ENCODE data around the gene MICB. TPM values are rescaled to one million over a fixed set of nuclear protein-coding genes. Genes with fewer than 3 reads are reported as not detected.
A peak's percentile ranks its signal among the peaks of the same experiment; 100 is the strongest.

Gene MICB
- total and polyA plus RNA-seq, 9 of the 15 experiments (the other 6 are each of a cell fraction or from before 2014, with no cell fraction given): 13.3 to 34.5 (median 19.8) TPM

- TF ChIP-seq RFX1 (IDR thresholded peaks at IDR 0.05) (no peak), U2AF1 (optimal IDR thresholded peaks at IDR 0.05; ENCODE audit: low read depth, low read length) (no peak), ZNF583 (CRISPR knock-in tag; IDR thresholded peaks at IDR 0.05) (0 out of 2 replicates have a peak, but pooled peaks have one; percentile 72), MEIS2 (IDR thresholded peaks at IDR 0.05; ENCODE audit: partially characterized antibody) (no peak), CBFB (CRISPR knock-in tag; IDR thresholded peaks at IDR 0.05) (no peak), JUN (IDR thresholded peaks at IDR 0.05; ENCODE audit: borderline replicate concordance, low read depth, low read length) (peak; percentile 76; the same call in 1 of the 2 replicates), JUN (CRISPR knock-in tag; IDR thresholded peaks at IDR 0.05; ENCODE audit: borderline replicate concordance) (no peak), ZNF384 (IDR thresholded peaks at IDR 0.05; ENCODE audit: low read depth, low read length) (peak; percentile 66), XRCC3 (IDR thresholded peaks at IDR 0.05) (no peak), ZC3H11A (IDR thresholded peaks at IDR 0.05; ENCODE audit: low read depth, low read length) (peak; percentile 92; the same call in 1 of the 2 replicates), CCAR2 (IDR thresholded peaks at IDR 0.05; ENCODE audit: low read depth, low read length) (no peak), NR2C2 (CRISPR knock-in tag; IDR thresholded peaks at IDR 0.05) (peak; percentile 83), NR2C2 (tag; IDR thresholded peaks at IDR 0.05) (peak; percentile 97), FIP1L1 (IDR thresholded peaks at IDR 0.05; ENCODE audit: low read depth, low read length, poor library complexity, severe bottlenecking) (no peak), U2AF2 (optimal IDR thresholded peaks at IDR 0.05; ENCODE audit: low read depth, low read length) (no peak), SMARCC2 (IDR thresholded peaks at IDR 0.05; ENCODE audit: low read depth) (peak; percentile 25; the same call in 1 of the 2 replicates), ZZZ3 (IDR thresholded peaks at IDR 0.05) (peak; percentile 71; the same call in 1 of the 2 replicates)
- TF ChIP-seq, protein P1, sequence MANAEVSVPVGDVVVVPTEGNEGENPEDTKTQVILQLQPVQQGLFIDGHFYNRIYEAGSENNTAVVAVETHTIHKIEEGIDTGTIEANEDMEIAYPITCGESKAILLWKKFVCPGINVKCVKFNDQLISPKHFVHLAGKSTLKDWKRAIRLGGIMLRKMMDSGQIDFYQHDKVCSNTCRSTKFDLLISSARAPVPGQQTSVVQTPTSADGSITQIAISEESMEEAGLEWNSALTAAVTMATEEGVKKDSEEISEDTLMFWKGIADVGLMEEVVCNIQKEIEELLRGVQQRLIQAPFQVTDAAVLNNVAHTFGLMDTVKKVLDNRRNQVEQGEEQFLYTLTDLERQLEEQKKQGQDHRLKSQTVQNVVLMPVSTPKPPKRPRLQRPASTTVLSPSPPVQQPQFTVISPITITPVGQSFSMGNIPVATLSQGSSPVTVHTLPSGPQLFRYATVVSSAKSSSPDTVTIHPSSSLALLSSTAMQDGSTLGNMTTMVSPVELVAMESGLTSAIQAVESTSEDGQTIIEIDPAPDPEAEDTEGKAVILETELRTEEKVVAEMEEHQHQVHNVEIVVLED (CRISPR knock-in tag; IDR thresholded peaks at IDR 0.05): peak; percentile 61
- TF ChIP-seq, protein P2, sequence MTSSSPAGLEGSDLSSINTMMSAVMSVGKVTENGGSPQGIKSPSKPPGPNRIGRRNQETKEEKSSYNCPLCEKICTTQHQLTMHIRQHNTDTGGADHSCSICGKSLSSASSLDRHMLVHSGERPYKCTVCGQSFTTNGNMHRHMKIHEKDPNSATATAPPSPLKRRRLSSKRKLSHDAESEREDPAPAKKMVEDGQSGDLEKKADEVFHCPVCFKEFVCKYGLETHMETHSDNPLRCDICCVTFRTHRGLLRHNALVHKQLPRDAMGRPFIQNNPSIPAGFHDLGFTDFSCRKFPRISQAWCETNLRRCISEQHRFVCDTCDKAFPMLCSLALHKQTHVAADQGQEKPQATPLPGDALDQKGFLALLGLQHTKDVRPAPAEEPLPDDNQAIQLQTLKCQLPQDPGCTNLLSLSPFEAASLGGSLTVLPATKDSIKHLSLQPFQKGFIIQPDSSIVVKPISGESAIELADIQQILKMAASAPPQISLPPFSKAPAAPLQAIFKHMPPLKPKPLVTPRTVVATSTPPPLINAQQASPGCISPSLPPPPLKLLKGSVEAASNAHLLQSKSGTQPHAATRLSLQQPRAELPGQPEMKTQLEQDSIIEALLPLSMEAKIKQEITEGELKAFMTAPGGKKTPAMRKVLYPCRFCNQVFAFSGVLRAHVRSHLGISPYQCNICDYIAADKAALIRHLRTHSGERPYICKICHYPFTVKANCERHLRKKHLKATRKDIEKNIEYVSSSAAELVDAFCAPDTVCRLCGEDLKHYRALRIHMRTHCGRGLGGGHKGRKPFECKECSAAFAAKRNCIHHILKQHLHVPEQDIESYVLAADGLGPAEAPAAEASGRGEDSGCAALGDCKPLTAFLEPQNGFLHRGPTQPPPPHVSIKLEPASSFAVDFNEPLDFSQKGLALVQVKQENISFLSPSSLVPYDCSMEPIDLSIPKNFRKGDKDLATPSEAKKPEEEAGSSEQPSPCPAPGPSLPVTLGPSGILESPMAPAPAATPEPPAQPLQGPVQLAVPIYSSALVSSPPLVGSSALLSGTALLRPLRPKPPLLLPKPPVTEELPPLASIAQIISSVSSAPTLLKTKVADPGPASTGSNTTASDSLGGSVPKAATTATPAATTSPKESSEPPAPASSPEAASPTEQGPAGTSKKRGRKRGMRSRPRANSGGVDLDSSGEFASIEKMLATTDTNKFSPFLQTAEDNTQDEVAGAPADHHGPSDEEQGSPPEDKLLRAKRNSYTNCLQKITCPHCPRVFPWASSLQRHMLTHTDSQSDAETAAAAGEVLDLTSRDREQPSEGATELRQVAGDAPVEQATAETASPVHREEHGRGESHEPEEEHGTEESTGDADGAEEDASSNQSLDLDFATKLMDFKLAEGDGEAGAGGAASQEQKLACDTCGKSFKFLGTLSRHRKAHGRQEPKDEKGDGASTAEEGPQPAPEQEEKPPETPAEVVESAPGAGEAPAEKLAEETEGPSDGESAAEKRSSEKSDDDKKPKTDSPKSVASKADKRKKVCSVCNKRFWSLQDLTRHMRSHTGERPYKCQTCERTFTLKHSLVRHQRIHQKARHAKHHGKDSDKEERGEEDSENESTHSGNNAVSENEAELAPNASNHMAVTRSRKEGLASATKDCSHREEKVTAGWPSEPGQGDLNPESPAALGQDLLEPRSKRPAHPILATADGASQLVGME (CRISPR knock-in tag; IDR thresholded peaks at IDR 0.05): 0 out of 2 replicates have a peak, but pooled peaks have one; percentile 44
- TF ChIP-seq, protein P3, sequence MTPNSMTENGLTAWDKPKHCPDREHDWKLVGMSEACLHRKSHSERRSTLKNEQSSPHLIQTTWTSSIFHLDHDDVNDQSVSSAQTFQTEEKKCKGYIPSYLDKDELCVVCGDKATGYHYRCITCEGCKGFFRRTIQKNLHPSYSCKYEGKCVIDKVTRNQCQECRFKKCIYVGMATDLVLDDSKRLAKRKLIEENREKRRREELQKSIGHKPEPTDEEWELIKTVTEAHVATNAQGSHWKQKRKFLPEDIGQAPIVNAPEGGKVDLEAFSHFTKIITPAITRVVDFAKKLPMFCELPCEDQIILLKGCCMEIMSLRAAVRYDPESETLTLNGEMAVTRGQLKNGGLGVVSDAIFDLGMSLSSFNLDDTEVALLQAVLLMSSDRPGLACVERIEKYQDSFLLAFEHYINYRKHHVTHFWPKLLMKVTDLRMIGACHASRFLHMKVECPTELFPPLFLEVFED (CRISPR knock-in tag; conservative IDR thresholded peaks at IDR 0.05): no peak; the same call in 1 of the 2 replicates
These were observed 49.2 kb downstream of the MICB start, which contains the start of gene NFKBIL1 (continued) for GRCh38 chr6:31546958-31547726.

Data from K562 (cell line).